SK-MEL-5 (cell line): ENCODE data around the gene RAB17. TPM values are rescaled to one million over a fixed set of nuclear protein-coding genes. Genes with fewer than 3 reads are reported as not detected.

Source experiments
- DNase-seq: peaks from one replicate; pipeline ENCODE4 v3.0.0-alpha.2; 2016; ENCODE audit warnings: low read depth, low spot score
- in situ Hi-C: cut with HindIII; loops from 2 replicates; pipeline ENCODE4 v1.10.0; 2016; ENCODE audit warnings: low sequenced_read_pairs, high pct_unique_total_duplicates, low pct_unique_long_range_greater_than_20kb
- small RNA-seq, 2 experiments: library from RNA; depleted of rRNA; stranded (forward); fragments of <200 nt; gene quantifications; one replicate each; pipeline ENCODE3, GENCODE V24; 2014
- total RNA-seq: library from RNA; depleted of rRNA; stranded (reverse); fragments of >200 nt; shearing (Covaris generic); gene quantifications from 2 replicates; pipeline ENCODE4 v1.2.3, GENCODE V29; 2014; rRNA removed

The RAB17 gene
- total RNA-seq, 1 experiment from 2014 or later = 82.8 TPM

GRCh38 chr2:237536083-237536415 lies 54.5 kb downstream of the RAB17 start:
- in situ Hi-C loops = no loop called here
- DNase-seq = no peak

GRCh38 chr2:237535385-237536082 lies 55.0 kb downstream of the RAB17 start:
- DNase-seq = no peak
- in situ Hi-C loops = no loop called here

- in situ Hi-C loops = no loop called here
- DNase-seq = no peak
These were observed 56.2 kb downstream of the RAB17 start for GRCh38 chr2:237534380-237534779.

GRCh38 chr2:237533668-237534161 lies 56.8 kb downstream of the RAB17 start:
- no peak for DNase-seq
- in situ Hi-C loops = no loop called here

- DNase-seq = no peak
- in situ Hi-C loops = no loop called here
These were observed 58.4 kb downstream of the RAB17 start for GRCh38 chr2:237532160-237532559.

- DNase-seq = no peak
- in situ Hi-C loops = no loop called here
These were observed 59.8 kb downstream of the RAB17 start for GRCh38 chr2:237530472-237531433.

GRCh38 chr2:237529452-237530402 lies 60.8 kb downstream of the RAB17 start:
- DNase-seq = no peak
- in situ Hi-C loops = no loop called here

GRCh38 chr2:237527766-237528165 lies 62.8 kb downstream of the RAB17 start:
- in situ Hi-C loops = no loop called here
- no peak for DNase-seq

- no peak for DNase-seq
- in situ Hi-C loops = no loop called here
These were observed 63.3 kb downstream of the RAB17 start for GRCh38 chr2:237527233-237527632.

- in situ Hi-C loops = no loop called here
- DNase-seq = no peak
These were observed 64.9 kb downstream of the RAB17 start for GRCh38 chr2:237525559-237526157.

- DNase-seq = no peak
- in situ Hi-C loops = no loop called here
These were observed 65.9 kb downstream of the RAB17 start for GRCh38 chr2:237524631-237525030.

Small RNAs within 50 kb of the gene (small RNA-seq; reads per million reads assigned to genes)
- gene RNU6-1140P = 0.02 to 0.43 reads per million in 2 experiments

Other genes with a start within 250 kb of the RAB17 start
- gene COL6A3, start 176.6 kb downstream of the RAB17 start, total RNA-seq = 0.05 and 0.11 TPM in 2 replicates
- gene MLPH, start 103.5 kb downstream of the RAB17 start, total RNA-seq = 82.9 and 92.8 TPM in 2 replicates
- gene PRLH, start 24.2 kb downstream of the RAB17 start, total RNA-seq = not detected in 2 replicates
- gene LRRFIP1, start 36.9 kb upstream of the RAB17 start, total RNA-seq = 38.1 and 47.3 TPM in 2 replicates
- gene RBM44, start 208.0 kb upstream of the RAB17 start, total RNA-seq = 0.29 and 0.45 TPM in 2 replicates